ENCODE measurements around the gene KAT8.

Gene KAT8

GRCh38 chr16:31179747-31180459, 62.4 kb downstream of the KAT8 start, which contains the start of gene FUS:
Gene FUS, plus strand, starts transcription at chr16:31180139. Its CDS starts 76 bp downstream, at chr16:31180215.
- TF ChIP-seq BACH2 (CRISPR knock-in tag; IDR thresholded peaks at IDR 0.05; ENCODE audit: borderline replicate concordance) (no peak), ZC3H10 (CRISPR knock-in tag; IDR thresholded peaks at IDR 0.05) (no peak), PATZ1 (CRISPR knock-in tag; IDR thresholded peaks at IDR 0.05; ENCODE audit: borderline replicate concordance) (no peak), RARB (CRISPR knock-in tag; IDR thresholded peaks at IDR 0.05) (no peak), TSHZ2 (CRISPR knock-in tag; IDR thresholded peaks at IDR 0.05) (no peak), ZNF70 (CRISPR knock-in tag; IDR thresholded peaks at IDR 0.05) (peak; percentile 37; the same call in 1 of the 2 replicates), OSR1 (CRISPR knock-in tag; IDR thresholded peaks at IDR 0.05) (no peak), ARNTL (CRISPR knock-in tag; IDR thresholded peaks at IDR 0.05; ENCODE audit: borderline replicate concordance, low read depth) (no peak), TCF4 (CRISPR knock-in tag; IDR thresholded peaks at IDR 0.05; ENCODE audit: borderline replicate concordance) (no peak), POU6F1 (CRISPR knock-in tag; IDR thresholded peaks at IDR 0.05; ENCODE audit: borderline replicate concordance, low read depth) (peak; percentile 34; the same call in 1 of the 2 replicates), CSRNP3 (CRISPR knock-in tag; IDR thresholded peaks at IDR 0.05) (no peak), ZFP3 (CRISPR knock-in tag; IDR thresholded peaks at IDR 0.05) (0 out of 2 replicates have a peak, but pooled peaks have one; percentile 21), ZFP30 (CRISPR knock-in tag; IDR thresholded peaks at IDR 0.05) (no peak), CREB5 (CRISPR knock-in tag; IDR thresholded peaks at IDR 0.05; ENCODE audit: low read depth) (no peak), ZNF565 (CRISPR knock-in tag; conservative IDR thresholded peaks at IDR 0.05; ENCODE audit: low read depth) (no peak), TOX (CRISPR knock-in tag; IDR thresholded peaks at IDR 0.05; ENCODE audit: borderline replicate concordance) (no peak), GLIS3 (CRISPR knock-in tag; IDR thresholded peaks at IDR 0.05) (no peak; the same call in 1 of the 2 replicates), PPARA (CRISPR knock-in tag; IDR thresholded peaks at IDR 0.05; ENCODE audit: borderline replicate concordance) (no peak)
- ATAC-seq: peak; percentile 74
